Prostate gland (tissue), 2 donors: ENCODE results near the gene WDR5. TPM values are rescaled to one million over a fixed set of nuclear protein-coding genes. Genes with fewer than 3 reads are reported as not detected.

Experiments used
- DNase-seq: peaks from one replicate; pipeline ENCODE4 v3.0.0-alpha.2; 2019; ENCODE audit warnings: low spot score
- H3K27ac ChIP-seq, 2 donors: fragments of 200-600 bp; sonication (generic); 2 replicates each; pipeline ENCODE4 v1.5.1; 2017 to 2019
- H3K27me3 ChIP-seq: fragments of 200-600 bp; sonication (generic); replicated peaks from 2 replicates; pipeline ENCODE4 v1.5.1; 2019; ENCODE audit not compliant: insufficient read depth
- H3K36me3 ChIP-seq, 2 donors: fragments of 200-600 bp; sonication (generic); 1 replicate in 1 of 2; 2 replicates in 1 of 2; pipeline versions ENCODE4 v1.5.1 to v1.8.1; 2017 to 2019
- H3K4me1 ChIP-seq: fragments of 200-600 bp; sonication (generic); replicated peaks from 2 replicates; pipeline ENCODE4 v1.5.1; 2019
- H3K4me3 ChIP-seq, 2 donors: fragments of 200-600 bp; sonication (generic); 2 replicates each; pipeline ENCODE4 v1.5.1; 2017 to 2019
- H3K9me3 ChIP-seq: fragments of 200-600 bp; sonication (generic); 2 replicates; pipeline ENCODE4 v1.5.1; 2017
- POLR2A ChIP-seq: fragments of 450-650 bp; IDR thresholded peaks from one replicate; pipeline ENCODE4 v1.6.1; 2016; ENCODE audit warnings: antibody characterized with exemption, mild to moderate bottlenecking
- POLR2AphosphoS5 ChIP-seq: sonication (generic); formaldehyde crosslinking; IDR thresholded peaks from one replicate; pipeline ENCODE4 v1.6.1; 2017; ENCODE audit warnings: antibody characterized with exemption
- WGBS: methylation state at CpG from one replicate; pipeline ENCODE4 v1.1.5; 2018; 5-methylcytosine and 5-hydroxymethylcytosine counted together
- intact Hi-C: fragments of 100-400 bp; cut with DNase I; formaldehyde crosslinking; loops from one replicate; pipeline ENCODE4 v1.14.2; 2022
- total RNA-seq, 2 donors: library from RNA; depleted of rRNA; stranded (reverse); fragments of >200 nt; gene quantifications; one replicate each; pipeline ENCODE4 v1.1.0, GENCODE V29; 2016
- TF ChIP-seq, protein P1 (sequence below), 4 experiments: fragments of 200-600 bp in 2 of 4; fragments of 450-650 bp in 2 of 4; sonication (generic) in 2 of 4; IDR thresholded peaks; 1 replicate in 3 of 4; 2 replicates in 1 of 4; pipeline ENCODE4 v1.5.1; 2016 to 2019; ENCODE audit warnings: antibody characterized with exemption in 4 of 4, mild to moderate bottlenecking in 2 of 4, moderate library complexity in 2 of 4

WDR5 gene
- total RNA-seq, 2 donors from 2014 or later = 28.6 to 67.9 TPM

DNA sequence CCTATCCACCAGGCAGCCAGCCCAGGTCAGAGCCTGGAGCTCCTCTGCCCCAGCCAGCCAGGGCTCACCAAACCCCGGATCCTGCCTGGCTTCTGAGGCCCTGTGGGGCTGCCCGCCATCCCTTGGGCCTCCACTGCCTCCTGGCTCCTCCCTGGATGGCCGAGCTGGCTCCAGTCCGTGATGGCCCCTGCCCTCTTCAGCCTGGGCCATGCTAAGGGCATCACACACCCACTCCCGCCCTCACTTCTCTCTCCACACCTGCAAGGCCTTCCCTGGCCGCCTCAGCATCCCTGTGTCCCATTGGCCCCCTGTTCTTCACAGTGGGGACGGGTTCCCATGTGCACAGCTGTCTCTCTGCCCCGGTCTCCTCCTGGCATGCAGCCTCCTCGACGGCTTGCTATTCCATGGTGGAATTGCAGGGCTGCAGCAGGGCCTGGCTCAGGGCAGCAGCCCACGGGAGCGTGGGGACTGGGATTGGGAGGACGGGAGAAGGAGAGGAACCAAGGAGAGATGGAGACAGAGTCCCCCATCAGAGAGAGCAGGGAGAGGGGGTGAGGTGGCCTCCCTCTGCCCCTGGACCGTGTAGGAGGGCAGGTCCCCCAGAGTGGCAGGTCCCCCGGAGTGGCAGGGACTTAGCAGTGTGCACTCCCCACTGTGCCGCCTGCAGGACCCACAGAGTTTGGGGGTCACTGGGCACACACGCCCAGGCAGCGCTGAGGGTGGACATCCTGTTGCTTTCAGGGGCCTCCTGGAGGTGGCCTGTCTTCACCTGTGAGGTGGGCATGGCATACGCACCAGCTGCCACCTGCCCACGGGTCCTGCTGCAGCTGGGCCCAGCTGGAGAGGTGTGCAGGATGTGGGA, 45.1 kb downstream of the WDR5 start:
- no peaks in the 10 kb centered on the region for H3K27me3 ChIP-seq
- WGBS = 91% methylated on average over 20 of the region's 20 CpGs
- no peak overlapping the region for H3K4me3 ChIP-seq
- DNase-seq = no peak
- TF ChIP-seq POLR2AphosphoS5 (no peak), POLR2A (no peak)
- TF ChIP-seq, protein P1, sequence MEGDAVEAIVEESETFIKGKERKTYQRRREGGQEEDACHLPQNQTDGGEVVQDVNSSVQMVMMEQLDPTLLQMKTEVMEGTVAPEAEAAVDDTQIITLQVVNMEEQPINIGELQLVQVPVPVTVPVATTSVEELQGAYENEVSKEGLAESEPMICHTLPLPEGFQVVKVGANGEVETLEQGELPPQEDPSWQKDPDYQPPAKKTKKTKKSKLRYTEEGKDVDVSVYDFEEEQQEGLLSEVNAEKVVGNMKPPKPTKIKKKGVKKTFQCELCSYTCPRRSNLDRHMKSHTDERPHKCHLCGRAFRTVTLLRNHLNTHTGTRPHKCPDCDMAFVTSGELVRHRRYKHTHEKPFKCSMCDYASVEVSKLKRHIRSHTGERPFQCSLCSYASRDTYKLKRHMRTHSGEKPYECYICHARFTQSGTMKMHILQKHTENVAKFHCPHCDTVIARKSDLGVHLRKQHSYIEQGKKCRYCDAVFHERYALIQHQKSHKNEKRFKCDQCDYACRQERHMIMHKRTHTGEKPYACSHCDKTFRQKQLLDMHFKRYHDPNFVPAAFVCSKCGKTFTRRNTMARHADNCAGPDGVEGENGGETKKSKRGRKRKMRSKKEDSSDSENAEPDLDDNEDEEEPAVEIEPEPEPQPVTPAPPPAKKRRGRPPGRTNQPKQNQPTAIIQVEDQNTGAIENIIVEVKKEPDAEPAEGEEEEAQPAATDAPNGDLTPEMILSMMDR (IDR thresholded peaks at IDR 0.05) = no peak
- H3K36me3 ChIP-seq = no peaks in the 10 kb centered on the region
- intact Hi-C loops = no loop called here
- H3K4me1 ChIP-seq = no peaks in the 10 kb centered on the region
- no peak overlapping the region for H3K27ac ChIP-seq
- no peaks in the 10 kb centered on the region for H3K9me3 ChIP-seq

DNA sequence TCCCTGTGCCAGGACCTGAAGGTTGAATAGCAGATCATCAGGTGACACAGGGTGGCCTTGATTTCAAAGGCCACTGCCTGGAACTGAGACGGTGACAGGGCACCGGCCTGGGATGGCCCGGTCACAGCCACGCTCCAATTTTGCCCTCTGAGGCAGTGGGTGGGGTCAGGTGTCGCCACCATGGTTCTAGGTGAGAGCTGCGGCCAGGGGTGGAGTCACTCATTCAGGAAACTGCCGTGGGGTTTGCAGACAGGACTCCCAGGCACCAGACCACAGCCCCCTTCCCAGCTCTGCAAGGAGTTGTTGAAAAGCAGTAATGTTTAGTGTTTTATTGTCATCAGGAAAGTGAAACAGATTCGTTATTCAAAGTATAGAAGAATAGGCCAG, 45.8 kb downstream of the WDR5 start:
- Histone ChIP-seq H3K27me3 (no peaks in the 10 kb centered on the region), H3K4me3 (no peak overlapping the region), H3K36me3 (no peaks in the 10 kb centered on the region), H3K4me1 (no peaks in the 10 kb centered on the region), H3K27ac (no peak overlapping the region), H3K9me3 (no peaks in the 10 kb centered on the region)
- 88% methylated on average over 8 of the region's 8 CpGs for WGBS
- DNase-seq = no peak
- intact Hi-C loops = no loop called here
- no peak for TF ChIP-seq POLR2AphosphoS5
- TF ChIP-seq, protein P1 (IDR thresholded peaks at IDR 0.05) = no peak
- no peak for TF ChIP-seq POLR2A

DNA sequence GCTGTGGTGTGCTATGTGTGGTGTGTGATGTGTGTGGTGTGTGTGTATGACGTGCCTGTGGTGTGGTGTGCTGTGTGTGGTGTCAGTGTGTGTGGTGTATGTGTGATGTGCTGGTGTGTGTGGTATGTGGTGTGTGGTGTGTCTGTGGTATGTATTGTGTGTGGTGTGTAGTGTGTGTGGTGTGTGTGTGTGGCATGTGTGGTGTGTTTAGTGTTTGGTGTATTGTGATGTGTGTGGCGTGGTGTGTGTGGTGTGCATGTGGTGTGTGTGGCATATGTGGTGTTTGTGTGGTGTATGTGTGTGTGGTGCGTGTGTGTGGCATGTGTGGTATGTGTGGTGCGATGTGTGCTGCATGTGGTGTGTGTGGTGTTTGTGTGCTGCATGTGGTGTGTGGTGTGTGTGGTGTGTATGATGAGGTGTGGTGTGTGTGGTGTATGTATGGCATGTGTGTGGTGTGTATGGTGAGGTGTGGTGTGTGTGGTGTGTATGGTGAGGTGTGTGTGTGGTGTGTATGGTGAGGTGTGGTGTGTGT, 46.7 kb downstream of the WDR5 start:
- no peaks in the 10 kb centered on the region for H3K4me1 ChIP-seq
- 90% methylated on average over 4 of the region's 4 CpGs for WGBS
- TF ChIP-seq POLR2A = no peak
- TF ChIP-seq, protein P1 (IDR thresholded peaks at IDR 0.05) = no peak
- no peak for TF ChIP-seq POLR2AphosphoS5
- no peaks in the 10 kb centered on the region for H3K9me3 ChIP-seq
- no peaks in the 10 kb centered on the region for H3K27me3 ChIP-seq
- intact Hi-C loops = no loop called here
- H3K36me3 ChIP-seq = no peaks in the 10 kb centered on the region
- H3K27ac ChIP-seq = no peak overlapping the region
- no peak for DNase-seq
- no peak overlapping the region for H3K4me3 ChIP-seq

DNA sequence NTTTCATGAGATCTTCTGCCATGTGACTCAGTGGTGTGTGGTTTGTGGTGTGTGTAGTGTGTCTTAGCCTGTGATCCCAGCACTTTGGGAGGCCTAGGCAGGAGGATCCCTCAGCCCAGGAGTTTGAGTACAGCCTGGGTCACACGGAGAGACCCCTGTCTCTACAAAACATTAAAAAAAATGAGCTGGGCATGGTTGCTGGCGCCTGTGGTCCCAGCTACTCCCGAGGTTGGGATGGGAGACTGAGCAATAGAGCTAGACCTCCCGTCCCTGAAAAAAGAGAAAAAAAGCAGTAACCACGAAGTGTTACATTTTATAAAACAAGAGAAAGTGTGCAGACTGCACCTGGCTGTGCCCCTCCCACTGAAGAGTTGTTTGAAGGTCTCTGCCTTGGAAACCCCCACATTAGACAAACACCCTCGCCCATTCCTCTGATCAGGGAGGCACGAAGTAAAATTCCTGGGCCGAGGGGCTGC, 49.7 kb downstream of the WDR5 start:
- H3K4me1 ChIP-seq = no peaks in the 10 kb centered on the region
- no peak overlapping the region for H3K4me3 ChIP-seq
- WGBS = 56% methylated on average over 8 of the region's 8 CpGs
- H3K36me3 ChIP-seq = no peaks in the 10 kb centered on the region
- no peaks in the 10 kb centered on the region for H3K9me3 ChIP-seq
- H3K27ac ChIP-seq = no peak overlapping the region
- no peaks in the 10 kb centered on the region for H3K27me3 ChIP-seq
- no peak for DNase-seq
- TF ChIP-seq, protein P1 (IDR thresholded peaks at IDR 0.05) = no peak
- TF ChIP-seq POLR2A (no peak), POLR2AphosphoS5 (no peak)
- intact Hi-C loops = no loop called here
